NT2/D1 (cell line): ENCODE results near the gene CGNL1.

ENCODE experiments used
- SUZ12 ChIP-seq: IDR thresholded peaks from 2 replicates; pipeline ENCODE4 v1.6.1; 2011; ENCODE audit not compliant: insufficient read length, insufficient read depth; ENCODE audit errors: extremely low read depth
- YY1 ChIP-seq: IDR thresholded peaks from 2 replicates; pipeline ENCODE4 v1.6.1; 2011; ENCODE audit not compliant: insufficient read length, insufficient read depth
- ZNF274 ChIP-seq: IDR thresholded peaks from 2 replicates; pipeline ENCODE4 v1.6.1; 2011; ENCODE audit warnings: mild to moderate bottlenecking, low read depth, low read length

DNA sequence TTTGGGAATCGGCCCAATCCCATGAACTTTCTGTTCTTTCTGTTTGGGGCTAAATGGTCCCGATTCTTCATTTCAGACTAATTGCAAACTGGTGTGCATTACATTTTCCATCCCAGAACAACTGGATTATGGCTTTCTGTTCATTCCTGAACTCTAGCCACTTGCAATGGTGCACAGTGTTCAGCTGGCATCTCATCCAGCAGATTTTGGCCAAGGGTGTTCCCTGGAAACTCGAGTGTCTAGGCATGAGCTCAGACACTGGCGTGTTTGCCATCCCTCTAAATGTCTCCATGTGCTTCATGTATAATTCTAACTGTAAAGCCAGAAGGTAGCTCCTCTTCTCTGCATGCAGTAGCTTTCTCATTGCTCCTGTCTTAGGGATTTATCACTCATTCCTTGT, 118.3 kb downstream of the CGNL1 start:
- TF ChIP-seq ZNF274 (no peak), YY1 (no peak), SUZ12 (no peak)
